Right renal cortex interstitium (tissue), 3 donors: ENCODE results near the gene RLIM. TPM values are rescaled to one million over a fixed set of nuclear protein-coding genes. Genes with fewer than 3 reads are reported as not detected.
A peak's percentile ranks its signal among the peaks of the same experiment; 100 is the strongest.
"Not testable (repeated sequence)": the region's sequence is repeated elsewhere in the genome, so short reads cannot be mapped to it uniquely, and the experiment has no call there.

Experiments
- DNase-seq, 3 donors: peaks; one replicate each; pipeline ENCODE4 v3.0.0-alpha.2; 2013; ENCODE audit warnings: low read depth in 3 of 3, low spot score in 2 of 3
- polyA plus RNA-seq, 3 donors: library from polyadenylated mRNA; unstranded; fragments of 120-200 nt; gene quantifications; one replicate each; pipeline ENCODE4 v1.2.1, GENCODE V29; 2013; ENCODE audit not compliant: insufficient read length in 3 of 3

The RLIM gene, protein sequence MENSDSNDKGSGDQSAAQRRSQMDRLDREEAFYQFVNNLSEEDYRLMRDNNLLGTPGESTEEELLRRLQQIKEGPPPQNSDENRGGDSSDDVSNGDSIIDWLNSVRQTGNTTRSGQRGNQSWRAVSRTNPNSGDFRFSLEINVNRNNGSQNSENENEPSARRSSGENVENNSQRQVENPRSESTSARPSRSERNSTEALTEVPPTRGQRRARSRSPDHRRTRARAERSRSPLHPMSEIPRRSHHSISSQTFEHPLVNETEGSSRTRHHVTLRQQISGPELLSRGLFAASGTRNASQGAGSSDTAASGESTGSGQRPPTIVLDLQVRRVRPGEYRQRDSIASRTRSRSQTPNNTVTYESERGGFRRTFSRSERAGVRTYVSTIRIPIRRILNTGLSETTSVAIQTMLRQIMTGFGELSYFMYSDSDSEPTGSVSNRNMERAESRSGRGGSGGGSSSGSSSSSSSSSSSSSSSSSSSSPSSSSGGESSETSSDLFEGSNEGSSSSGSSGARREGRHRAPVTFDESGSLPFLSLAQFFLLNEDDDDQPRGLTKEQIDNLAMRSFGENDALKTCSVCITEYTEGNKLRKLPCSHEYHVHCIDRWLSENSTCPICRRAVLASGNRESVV
- polyA plus RNA-seq: 10 to 100 TPM; 32.8 to 33.8 (median 33.1) TPM

DNA sequence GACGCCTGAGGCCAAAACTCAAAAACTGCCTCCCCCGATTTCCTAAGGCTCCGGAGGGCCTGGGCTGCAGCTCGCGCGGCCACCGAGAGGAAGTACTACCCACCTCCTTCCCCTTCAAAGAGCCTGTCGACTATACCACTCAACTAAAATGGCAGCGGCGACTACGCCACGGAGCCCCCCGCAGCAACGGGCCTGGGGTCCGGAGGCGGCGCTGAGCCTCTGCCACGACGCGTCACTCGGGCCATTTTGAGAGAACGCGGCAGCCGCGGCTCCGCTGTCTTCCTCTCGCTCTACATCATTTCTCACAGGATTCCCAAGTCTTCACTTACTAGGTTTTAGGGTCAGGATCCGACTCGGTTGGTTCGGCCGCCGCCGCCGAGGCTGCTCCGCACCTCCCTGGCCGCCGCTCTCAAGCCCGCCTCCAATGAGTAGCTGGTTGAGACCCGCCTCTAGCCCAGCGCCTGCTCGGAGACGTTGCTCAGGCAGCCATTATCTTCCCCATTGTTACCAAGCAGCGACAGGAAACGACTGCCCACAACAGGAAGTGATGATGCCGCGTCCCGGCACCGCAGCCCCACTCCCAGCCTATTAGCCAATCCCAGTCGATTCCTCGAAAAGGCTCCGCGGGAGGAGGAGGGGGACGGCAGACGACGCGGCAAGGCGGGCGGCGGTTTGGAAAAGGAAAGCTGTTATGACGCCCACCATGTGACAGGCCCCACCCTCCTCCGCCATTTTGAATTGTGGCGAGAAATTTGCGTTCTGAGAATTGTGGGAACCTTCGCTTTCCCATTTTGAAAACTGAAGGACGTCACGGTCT, at the start of gene RLIM:
Gene RLIM, minus strand, starts transcription at position 532 of the 817 bp plus-strand sequence. CDS start 18,647 bp downstream, outside the sequence.
- DNase-seq: peak; percentile 65 to 85 (median 84)

DNA sequence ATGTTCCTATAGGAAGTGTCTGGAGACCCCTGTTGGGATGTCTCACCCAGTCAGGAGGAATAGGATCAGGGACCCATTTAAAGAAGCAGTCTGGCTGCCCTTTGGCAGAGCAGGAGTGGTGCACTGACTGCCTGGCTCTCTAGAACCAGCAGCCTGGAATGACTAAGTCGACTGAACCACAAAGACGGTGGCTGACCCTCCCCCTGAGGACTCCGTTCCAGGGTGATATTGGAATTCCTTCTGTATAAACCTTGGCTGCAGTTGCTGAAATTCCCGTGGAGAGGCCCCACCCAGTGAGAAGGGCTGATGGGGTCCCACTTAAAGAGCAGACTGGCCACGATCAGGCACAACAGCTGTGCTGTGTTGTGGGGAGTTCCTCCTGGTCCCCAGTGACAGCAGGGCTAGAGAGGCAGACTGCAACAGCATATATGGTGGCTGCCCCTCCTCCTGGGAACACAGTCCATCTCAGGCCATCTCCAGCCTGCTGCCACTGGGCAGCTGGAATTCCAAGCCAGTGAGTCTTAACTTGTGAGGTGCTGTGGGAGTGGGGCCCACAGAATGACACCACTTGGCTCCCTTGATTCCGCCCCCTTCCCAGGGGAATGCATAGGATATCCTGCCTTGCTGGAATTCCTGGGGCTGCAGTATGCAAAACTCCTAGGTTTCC, 41.8 kb upstream of the RLIM start:
- DNase-seq: no peak

DNA sequence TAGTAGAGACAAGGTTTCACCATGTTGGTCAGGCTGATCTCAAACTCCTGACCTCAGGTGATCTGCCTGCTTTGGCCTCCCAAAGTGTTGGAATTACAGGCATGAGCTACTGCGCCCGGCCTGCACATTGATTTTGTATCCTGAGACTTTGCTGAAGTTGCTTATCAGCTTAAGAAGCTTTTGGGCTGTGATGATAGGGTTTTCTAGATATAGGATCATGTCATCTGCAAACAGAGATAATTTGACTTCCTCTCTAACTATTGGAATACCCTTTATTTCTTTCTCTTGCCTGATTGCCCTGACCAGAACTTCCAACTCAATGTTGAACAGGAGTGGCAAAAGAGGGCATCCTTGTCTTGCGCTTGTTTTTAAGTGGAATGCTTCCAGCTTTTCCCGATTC, 40.5 kb upstream of the RLIM start:
- DNase-seq: not testable (repeated sequence)

DNA sequence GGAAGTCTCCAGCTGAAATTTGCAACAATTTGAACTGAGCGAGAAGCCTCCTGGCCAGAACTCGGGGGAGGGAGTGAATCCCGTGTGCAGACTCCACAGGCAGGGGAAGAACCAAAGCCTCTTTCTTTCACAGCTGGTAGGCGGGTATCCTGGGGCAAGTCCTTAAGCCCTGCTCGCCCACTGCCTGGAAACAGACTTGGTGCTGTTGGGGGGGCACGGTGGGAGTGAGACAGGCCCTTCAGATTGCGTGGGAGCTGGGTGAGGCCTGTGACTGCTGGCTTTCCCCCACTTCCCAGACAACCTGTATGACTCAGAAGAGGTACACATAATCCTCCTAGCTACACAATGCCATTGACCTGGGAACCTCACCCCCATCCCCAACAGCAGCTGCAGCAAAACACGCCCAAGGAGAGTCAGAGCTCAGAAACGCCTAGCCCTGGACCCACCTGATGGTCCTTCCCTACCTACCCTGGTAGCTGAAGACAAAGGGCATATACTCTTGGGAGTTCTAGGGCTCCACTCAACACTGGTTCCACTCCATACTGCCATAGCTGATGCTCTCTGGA, 22.4 kb upstream of the RLIM start:
- no peak for DNase-seq

DNA sequence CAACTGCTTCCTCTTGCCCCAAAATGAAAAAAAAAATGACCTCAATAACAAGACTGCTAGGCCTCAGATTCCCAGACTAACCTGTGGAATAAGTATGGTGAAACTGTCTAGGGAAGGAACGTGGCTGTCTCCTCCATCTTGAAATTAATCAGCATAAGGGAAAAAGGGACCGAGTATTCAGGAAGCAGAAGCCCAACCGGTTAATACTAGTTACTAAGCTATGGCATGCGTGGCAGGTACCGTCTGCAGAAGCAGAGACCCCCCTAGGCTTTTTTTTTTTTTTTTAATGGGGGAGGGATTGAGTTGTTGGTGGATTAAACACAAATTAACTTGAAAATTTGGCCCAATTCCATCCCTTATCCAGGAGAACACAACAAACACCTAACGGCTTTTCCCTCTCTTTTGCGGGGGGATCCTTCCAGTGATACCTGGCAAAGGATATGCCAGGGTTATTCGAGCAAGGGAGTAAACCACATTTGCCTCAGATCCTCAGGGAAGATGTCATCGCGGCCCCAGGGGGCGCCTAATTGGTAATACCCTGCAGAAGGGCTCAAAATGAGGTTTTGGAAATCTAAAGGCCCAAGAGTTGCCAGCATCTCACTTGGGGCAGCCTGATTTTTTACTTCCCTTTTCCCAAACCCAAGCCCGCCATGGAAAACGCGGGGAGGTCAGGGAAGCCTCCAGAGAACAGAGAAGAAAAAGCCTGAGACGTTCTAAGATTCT, 893 bp downstream of the RLIM start:
- DNase-seq: peak; percentile 6 to 15 (median 15)

DNA sequence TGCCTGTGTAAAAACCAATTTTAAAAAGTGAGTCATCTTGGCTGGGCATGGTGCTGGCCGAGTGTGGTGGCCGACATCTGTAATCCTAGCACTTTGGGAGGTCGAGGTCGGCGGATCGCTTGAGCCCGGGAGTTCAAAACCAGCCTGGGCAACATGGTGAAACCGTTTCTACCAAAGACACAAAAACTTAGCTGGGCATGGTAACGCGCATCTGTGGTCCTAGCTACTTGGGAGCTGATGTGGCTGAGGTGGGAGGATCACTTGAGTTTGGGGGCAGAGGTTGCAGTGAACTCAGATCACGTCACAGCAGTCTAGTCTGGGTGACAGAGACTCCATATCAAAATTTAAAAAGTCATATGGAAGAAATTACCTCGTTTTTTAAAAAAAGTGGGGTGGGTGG, 7.6 kb downstream of the RLIM start:
- DNase-seq: no peak

DNA sequence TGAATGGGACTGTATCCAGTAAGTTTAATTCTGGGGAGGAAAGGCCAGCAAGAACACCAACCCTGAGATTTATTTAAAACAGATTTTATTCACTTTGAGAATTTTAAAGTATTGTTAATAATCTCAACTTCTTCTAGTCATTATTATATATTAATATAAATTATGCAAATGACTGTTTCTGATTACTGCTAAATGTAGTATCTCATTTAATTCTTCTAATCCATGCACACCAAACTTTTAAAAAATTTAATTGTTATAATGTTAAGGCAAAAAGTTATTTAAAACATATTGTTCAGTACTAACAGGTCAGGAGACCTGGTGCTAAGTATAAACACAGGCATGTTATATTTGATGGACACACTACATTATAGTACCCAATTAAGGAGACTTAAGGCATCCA, 8.1 kb downstream of the RLIM start:
- DNase-seq: no peak

DNA sequence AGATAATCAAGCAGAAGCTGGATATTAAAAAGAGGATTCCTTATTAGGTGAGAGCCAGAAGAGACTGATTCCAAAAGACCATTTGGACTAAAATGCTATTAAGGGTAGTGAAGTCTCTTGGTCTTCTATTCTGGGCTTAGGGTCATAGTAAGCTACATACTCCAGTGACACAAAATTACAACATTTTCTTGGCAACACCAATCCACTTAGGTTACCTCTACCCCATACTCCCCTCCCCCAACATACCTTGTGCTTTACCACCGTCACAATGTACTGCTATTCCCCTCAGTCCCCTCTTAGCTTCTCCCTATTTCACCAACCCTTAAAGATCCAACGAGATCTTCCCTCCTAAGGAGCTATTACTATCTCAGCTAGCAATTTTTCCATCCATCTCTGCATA, 11.4 kb downstream of the RLIM start:
- no peak for DNase-seq

DNA sequence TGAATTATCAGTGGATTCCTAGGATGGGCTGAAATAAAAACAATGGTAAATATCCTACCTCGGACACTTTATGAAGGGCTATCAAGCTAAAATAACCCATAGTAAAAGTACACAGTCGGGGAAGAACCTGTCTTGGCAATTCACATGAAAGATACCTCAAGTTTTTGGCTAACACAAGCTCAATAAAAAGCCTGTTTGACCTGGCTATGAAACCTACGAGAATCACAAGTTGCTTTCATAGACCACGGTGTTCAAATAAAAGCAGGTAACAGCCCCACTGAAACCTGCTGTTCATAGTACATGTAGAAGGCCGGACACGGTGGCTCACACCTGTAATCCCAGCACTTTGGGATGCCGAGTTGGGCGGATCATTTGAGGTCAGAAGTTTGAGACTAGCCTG, 12.3 kb downstream of the RLIM start:
- DNase-seq: no peak

DNA sequence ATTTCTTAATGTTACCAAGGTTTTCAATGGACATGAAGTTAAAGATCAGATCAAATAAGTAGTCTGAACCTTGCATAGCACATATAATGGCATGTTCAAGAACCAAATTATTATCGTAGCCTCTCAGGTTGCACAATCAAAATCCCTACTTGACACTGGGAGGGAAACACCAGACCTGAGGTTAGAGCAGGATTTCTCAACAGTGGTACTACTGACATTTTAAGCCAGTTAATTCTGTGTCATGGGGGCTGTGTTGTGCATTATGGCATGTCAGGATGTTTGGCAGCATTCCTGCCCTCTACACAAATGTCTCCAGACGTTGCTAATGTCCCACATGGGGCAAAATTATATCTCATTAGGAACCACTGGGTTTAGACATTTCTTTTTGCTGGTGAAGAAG, 20.8 kb downstream of the RLIM start:
- DNase-seq: no peak

DNA sequence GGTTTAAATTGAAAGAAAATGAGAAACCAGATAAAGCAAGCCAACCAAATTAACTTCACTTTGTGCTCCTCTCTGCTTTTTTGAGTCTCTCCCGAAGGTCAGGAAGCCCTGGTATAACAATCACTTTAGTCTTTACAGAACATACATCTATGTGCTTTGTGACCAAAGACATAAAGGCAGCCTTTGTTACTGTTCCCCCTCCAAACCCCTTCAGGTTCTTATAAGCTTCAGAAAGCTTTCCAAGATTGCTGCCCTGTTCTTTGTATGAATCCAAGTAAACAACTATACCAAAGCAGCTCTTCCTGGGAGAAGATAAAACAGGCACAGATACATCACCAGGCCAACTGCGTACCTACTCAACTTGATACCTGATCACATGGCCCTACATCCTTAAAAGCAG, 28.7 kb downstream of the RLIM start:
- DNase-seq: no peak

DNA sequence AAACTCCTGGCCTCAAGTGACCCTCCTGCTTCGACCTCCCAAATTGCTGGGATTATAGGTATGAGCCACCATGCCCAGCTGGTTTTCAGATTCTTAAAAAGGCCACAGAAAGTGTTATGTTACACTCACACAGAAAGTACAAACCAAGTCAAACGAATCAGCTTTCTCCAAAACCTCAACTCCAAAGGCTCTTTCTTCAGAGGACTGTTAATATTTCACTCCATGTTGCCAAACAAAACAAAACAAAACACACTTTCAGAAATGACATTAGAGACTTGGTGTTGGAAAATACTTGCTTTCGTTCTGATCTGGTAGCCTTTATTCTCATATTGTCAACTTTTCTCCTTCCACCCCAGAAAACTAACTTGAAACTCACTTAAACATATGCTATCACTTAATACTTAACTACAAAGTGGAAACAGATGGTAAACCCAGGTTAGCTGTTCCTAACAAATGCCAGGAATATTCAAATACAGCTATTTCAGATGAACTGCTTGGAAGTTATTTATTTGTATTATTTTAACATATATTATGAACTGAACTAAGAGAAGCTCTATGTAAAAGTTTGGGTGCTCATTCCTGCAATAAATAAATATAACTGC, 34.7 kb downstream of the RLIM start:
- no peak for DNase-seq

DNA sequence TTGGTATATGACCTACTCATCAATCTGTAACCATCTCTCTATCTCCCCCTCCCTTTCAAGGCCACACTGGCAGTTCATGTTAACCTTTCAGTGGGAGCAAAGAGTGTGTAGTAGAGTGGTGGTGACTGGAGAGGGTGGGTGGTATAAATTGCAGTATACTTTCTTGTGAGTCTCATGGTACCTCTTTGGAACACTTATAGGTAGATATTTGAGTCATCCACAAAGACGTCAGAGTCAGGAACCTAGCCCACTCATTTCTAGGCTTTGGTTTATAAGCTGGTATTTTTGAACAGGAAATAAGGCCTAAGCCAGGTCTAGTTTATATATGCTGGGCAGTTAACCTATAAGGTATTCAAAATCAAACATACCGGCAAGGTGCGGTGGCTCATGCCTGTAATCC, 36.3 kb downstream of the RLIM start:
- DNase-seq: no peak

DNA sequence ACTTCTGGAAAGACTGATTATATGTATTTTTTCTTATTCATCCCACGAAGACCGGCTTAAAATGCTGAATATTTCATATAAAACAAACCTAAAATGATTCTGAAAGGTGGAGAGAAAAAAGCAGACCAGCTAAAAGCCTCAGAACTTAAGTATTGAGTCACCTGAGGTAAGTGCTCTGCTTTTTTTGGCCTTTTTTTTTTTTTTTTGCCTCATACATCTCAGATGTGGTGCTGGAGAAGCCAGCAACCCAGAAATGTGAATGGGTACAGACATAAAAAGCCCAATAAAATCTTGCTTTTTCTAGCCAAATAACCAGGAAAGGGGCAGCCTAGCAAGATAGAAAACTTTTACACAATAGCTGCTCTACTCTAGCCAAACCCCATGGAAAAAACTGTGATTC, 57.0 kb downstream of the RLIM start:
- no peak for DNase-seq

DNA sequence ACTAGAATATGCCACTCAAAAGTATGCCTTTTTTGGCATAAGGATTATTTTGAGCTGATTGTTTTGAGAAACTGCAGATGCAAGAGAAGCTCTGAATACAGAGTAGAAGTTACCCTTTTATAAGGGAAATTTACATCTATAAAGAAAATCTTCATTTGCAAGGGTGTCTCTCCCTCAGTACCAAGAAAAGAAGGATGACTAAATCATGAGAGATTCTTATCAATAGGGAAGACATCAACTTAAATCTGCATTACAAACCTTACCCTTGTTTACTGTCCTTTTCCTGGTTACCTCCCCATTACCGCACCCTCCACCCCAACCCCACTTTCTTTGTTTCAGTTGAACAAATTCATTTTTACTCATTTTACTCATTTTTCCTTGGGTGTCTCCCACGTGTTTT, 62.5 kb downstream of the RLIM start:
- no peak for DNase-seq

DNA sequence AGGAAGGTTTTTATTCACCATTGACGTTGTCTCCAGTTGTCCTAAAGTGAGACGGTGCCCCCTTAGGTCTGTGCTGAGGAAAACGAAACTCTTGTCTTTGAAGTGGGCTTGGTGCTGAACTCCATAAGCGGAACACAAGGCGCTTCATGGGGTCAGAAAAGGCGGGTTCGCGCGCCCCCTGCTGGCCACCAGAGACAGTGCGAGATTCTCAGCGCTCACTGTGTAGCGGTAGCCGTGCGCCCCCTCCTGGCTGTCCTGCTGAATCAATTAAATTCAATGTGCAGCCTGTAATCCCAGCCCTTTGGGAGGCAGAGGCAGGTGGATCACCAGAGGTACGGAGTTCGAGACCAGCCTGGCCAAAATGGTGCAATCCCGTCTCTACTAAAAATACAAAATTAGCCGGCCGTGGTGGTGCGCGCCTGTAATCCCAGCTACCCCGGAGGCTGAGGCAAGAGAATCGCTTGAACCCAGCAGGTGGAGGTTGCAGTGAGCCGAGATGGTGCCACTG, 64.1 kb downstream of the RLIM start:
- DNase-seq: peak; percentile 23 to 38 (median 29)

DNA sequence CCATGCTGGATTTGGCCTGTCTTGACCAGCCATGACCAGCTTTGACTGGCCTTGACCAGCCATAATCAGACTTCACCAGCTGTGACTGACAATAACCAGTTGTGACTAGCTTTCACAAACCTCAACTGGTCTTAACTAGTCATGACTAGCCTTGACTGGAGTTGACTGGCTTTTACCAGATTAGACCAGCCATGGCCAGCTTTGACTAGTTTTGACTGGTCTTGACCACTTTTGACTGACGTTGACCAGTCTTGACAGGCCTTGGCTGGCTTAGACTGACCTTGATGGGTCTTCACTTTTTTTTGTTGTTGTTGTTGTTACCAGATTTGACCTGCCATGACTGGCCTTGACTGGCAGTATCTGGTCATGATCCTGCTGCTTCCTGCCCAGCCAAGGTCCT, 67.4 kb downstream of the RLIM start:
- DNase-seq: no peak

DNA sequence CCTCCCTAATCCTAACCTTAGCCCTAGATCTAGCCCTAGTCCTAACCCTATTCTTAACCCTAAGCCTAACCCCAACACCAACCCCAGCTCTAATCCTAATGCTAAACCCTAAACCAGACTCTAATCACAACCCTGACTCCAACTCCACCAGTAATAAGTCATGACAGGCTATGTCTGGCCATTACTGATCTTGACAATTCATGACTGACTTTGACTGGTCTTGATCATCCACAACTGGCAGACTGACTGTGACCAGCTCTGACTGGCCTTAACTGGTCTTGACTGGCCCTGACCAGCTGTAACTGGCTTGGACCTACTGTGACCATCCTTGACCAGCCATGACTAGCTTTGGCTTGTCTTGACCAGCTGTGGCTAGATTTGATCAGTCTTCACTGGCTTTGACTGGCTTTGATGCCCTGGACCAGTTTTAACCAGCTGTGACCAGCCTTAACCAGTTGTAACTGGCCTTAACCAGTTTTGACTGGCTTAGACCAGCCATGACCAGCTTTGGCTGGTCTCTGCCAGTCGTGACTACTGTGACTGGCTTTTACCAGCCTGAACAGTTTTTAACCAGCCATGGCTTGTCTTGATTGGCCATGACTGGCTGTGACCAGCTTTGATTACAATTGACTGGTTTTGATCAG, 68.4 kb downstream of the RLIM start:
- no peak for DNase-seq
